EH (cell line): Measurements from ENCODE around the gene KNL1.
"Not testable (repeated sequence)": the region's sequence is repeated elsewhere in the genome, so short reads cannot be mapped to it uniquely, and the experiment has no call there.

Experiments
- DNase-seq: peaks from one replicate; pipeline ENCODE4 v3.0.0-alpha.2; 2015; ENCODE audit warnings: low read depth

Gene KNL1, protein sequence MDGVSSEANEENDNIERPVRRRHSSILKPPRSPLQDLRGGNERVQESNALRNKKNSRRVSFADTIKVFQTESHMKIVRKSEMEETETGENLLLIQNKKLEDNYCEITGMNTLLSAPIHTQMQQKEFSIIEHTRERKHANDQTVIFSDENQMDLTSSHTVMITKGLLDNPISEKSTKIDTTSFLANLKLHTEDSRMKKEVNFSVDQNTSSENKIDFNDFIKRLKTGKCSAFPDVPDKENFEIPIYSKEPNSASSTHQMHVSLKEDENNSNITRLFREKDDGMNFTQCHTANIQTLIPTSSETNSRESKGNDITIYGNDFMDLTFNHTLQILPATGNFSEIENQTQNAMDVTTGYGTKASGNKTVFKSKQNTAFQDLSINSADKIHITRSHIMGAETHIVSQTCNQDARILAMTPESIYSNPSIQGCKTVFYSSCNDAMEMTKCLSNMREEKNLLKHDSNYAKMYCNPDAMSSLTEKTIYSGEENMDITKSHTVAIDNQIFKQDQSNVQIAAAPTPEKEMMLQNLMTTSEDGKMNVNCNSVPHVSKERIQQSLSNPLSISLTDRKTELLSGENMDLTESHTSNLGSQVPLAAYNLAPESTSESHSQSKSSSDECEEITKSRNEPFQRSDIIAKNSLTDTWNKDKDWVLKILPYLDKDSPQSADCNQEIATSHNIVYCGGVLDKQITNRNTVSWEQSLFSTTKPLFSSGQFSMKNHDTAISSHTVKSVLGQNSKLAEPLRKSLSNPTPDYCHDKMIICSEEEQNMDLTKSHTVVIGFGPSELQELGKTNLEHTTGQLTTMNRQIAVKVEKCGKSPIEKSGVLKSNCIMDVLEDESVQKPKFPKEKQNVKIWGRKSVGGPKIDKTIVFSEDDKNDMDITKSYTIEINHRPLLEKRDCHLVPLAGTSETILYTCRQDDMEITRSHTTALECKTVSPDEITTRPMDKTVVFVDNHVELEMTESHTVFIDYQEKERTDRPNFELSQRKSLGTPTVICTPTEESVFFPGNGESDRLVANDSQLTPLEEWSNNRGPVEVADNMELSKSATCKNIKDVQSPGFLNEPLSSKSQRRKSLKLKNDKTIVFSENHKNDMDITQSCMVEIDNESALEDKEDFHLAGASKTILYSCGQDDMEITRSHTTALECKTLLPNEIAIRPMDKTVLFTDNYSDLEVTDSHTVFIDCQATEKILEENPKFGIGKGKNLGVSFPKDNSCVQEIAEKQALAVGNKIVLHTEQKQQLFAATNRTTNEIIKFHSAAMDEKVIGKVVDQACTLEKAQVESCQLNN (N-terminal part only)

DNA sequence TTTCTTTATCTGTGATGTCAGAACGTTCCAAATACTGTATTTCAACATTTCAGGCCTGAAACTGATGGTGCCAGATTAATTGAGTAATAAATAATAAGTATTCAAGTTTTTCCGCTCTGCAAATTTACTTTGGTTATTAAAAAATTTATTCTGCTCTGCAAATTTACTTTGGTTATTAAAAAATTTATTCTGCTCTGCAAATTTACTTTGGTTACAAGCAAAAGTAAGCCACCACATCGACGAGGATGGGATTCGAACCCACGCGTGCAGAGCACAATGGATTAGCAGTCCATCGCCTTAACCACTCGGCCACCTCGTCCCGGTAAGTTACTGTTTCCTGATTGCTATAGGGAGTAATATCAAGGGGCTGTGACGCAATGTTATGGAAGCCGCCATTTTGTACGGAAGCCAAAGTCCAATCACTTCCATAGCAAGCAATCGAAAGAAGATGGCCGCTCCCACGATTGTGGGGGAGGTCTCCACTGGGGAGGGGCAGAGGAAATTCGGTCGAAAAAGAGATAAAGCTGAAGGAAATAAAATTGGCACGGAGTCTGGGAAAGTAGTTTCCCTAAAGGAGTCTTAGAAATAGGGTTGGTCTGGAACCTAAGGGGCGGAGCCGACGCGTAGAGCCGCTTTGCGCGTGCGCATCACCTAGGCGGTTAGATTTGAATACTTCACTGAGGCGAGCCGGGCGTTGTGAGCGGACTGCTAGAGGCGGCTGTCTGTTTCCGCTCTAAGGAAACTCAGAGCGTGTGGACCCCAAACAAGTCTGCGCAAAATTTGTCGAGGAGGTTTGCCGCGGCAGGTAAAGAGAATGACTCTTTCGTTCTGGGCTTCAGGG, at the start of gene KNL1:
TSS of gene KNL1 (plus strand) at position 662 of the 841 bp plus-strand sequence. CDS start 8,683 bp downstream, outside the sequence.
- peak; percentile 96 for DNase-seq

DNA sequence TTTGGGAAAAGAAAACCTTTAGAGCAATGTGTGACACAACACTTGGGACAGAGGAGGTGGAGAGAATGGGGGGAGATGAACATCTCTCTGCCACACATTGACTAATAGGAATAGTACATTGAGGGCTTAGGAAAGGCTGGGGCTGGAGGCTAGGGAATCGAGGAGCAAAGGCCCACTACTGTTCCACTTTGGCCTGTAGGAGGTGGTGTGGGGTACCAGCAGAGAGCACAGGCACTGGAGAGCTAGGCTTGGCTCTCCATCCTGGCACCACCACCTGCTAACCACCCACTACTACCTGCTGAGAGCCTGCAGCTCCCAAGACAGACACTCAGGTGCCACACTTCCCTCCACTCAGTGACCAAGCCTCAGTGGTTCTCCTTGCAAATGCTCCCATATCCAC, 48.6 kb upstream of the KNL1 start:
- DNase-seq = no peak

DNA sequence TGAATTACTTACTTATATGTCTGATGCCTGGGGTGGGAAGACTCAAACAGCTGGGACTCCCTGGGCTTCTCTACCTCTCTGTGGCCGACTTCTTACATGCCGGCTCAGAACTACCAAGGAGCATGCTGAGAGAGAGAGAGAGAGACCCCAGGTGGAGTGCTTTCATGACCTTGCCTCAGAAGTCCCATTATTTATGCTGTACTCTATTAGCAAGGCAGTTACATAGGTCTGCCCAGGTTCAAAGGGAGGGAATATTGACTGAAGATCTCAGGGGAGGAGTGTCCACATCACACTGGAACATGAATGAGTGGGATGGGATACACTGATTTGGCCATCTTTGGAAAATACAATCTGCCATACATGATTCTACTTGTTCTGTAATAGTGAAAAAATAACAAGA, 45.4 kb upstream of the KNL1 start:
- no peak for DNase-seq

DNA sequence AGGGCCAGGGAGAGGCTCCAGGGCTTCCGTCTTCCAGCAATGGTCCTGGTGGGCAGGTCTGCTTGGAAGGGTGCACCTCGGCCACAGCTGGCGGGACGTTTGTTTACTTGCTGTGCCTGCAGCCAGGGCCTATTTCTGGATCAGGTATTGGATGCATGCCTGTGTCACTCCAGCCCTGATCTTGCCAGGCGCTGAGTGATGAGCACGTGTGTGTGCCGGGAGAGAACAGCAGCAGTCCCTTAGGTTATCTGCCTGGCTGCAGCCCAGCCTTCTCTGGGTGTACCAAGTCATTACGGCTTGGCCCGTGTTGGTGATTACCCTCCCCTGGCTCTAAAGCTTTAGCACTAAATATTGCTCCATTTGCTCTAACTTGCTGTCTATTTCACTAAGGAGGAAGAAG, 44.2 kb upstream of the KNL1 start:
- DNase-seq = no peak

DNA sequence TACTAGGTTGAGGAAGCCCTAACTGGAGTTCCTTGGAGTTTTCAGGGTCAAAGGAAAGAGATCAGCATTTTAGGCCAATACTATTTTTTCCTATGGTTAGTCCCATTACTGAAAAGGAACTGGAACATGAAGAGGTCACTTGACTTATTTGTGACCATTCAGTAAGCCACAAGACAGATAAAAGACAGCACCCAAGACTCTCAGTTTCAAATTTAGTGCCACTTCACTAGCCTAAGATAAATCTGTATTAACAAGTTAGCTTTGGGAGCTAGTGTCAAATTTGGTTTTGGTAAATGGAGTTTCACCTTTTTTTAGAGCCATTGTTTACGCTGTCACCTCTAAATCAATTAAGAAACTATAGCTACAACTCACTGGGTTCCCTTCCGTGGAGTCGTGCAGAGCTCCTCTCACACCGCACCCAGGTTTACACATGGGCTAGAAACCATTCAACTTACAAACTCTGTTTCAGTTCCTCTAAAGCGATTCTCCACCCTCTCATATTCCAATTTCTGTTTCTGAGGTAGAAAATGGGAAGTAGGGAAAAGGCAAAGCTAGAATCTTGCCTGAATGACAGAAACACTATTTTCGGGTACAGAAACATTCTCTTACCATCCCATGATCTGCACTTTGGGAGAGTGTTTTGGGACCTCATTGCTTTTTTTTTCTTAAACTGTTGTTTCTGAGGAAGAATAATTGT, 43.6 kb upstream of the KNL1 start:
- no peak for DNase-seq

DNA sequence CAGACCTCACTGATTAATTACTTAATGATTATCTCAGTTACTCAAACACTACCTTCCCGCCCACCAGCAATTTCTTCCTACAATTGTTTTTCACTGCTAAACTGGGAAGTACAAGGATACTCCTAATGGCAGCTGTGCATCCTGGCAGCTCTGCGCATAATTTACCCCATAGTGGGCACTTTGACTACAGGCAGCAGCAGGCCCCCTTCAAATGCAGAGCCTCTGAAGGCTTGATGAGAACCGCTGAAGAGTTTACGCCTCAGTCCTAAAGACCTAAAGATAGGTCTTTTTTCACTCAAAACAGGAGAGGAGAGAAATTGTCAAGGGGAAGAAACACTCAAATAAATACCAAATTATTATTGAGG, 39.9 kb upstream of the KNL1 start:
- no peak for DNase-seq

DNA sequence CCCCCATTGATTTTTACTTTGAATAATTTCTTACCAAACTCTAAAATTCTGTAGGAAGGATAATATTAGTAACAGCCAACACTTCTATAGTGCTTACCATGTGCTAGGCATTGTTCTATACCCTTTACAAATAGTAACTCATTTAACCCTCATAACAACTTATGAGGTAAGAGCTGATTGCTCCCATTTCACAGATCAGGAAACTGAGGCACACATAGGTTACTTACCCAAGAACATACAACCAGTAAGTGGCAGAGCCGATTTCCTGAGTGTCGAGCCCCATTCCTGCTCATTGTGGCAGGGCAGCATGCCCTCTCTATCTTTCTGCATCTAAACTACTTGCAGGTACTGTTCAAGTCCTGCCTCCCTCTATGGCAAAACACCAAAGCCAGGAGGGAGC, 38.2 kb upstream of the KNL1 start:
- no peak for DNase-seq

DNA sequence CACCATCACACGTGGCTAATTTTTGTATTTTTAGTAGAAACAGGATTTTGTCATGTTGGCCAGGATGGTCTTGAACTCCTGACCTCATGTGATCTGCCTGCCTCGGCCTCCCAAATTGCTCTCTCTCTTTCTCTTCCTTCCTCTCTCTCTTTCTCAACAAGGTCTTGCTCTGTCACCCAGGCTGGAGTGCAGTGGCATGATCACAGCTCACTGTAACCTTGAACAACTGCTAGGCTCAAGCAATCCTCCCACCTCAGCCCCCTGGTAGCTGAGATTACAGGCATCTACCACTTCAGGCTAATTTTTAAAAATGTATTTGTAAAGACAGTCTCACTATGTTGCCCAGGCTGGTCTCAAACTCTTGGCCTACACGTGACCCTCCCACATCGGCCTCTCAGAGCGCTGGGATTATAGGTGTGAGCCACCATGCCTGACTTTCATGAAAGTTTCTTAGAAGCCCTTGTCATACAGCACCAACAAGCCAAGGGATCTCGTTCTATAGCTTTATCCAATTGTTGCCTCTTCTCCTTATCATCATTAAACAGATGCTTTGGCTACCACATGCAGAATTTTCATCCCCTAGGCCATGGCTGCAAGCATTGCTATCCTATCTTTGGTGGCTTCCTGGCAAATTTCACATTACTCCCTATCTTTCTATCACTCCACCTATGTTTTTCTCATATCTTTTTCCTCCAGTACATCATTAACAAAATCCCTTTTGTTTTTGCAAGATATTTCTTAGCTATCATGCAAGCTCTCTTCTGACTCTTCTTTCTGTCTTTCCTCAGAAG, 34.9 kb upstream of the KNL1 start:
- no peak for DNase-seq

DNA sequence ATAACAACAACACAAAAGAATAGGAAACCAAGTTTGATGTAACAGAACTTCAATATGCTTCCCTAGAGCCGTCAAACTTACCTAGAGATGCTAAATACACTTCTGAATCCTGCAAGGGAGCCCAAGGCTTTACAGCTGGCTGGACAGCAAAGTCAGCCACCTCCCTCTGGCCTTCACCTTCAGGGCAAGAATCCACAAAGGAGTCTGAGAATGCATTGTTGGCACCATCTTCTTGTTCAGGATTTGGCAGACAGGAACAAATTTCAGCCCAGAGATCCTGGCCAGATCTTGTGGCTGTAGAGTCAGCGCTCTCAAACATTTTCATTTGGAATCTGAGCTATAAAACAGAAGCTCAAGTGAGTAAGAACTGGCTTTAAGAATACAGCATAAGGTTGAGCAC, 31.4 kb upstream of the KNL1 start:
- no peak for DNase-seq

DNA sequence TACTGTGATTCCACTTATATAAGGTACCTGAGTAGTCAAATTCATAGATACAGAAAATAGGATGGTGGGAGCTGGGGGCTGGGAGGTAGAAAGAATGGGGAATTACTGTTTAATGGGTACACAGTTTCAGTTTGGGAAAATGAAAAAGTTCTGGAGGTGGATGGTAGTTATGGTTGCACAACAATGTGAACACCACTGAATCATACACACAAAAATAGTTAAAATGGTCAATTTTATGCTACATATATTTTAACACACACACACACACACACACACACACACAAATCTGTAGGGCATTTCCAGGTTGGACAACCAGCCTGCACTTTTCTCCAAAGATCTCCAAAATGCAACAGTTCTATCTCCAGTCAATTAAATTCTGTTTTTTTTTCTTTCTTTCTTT, 30.6 kb upstream of the KNL1 start:
- DNase-seq = no peak

DNA sequence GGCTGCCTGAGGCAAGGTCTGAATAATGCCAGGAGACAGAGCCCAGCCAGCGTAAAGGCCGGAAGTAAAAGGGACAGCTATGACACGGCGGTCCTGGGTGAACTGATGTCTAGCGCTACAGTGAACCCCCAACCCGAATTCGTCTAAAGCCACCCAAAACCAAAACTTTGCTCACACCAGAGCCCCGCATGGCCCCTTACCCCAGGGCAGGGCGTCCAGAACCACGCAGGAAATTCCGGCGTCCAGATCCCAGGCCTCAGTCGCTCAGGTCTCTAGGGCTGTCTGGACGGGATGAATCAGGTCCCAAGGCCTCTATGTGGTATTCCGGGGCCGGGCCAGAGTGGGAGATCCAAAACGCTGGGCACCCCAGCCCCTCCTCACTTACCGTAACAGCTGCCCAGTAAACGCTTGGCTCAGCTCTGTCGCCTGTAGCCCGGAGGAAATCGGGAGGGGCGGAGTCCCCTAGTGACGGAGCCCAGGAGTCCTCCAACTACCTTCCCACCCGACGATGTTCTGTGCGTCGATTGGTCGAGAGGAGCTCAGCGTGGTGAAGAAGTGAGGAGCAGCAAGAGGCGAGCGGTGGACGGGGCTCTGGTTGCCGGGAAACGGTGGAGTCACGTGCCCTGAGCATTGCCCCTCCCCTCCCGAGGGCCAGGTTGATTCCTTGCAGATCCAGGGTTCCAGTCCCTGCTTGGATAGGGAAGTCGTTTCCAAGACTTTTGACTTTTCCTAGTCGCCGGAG, 29.3 kb upstream of the KNL1 start, which contains the start of gene CCDC32:
TSS of gene CCDC32 (minus strand) at position 452 of the 742 bp plus-strand sequence. CDS start 2,027 bp downstream, outside the sequence.
- DNase-seq = peak; percentile 99

DNA sequence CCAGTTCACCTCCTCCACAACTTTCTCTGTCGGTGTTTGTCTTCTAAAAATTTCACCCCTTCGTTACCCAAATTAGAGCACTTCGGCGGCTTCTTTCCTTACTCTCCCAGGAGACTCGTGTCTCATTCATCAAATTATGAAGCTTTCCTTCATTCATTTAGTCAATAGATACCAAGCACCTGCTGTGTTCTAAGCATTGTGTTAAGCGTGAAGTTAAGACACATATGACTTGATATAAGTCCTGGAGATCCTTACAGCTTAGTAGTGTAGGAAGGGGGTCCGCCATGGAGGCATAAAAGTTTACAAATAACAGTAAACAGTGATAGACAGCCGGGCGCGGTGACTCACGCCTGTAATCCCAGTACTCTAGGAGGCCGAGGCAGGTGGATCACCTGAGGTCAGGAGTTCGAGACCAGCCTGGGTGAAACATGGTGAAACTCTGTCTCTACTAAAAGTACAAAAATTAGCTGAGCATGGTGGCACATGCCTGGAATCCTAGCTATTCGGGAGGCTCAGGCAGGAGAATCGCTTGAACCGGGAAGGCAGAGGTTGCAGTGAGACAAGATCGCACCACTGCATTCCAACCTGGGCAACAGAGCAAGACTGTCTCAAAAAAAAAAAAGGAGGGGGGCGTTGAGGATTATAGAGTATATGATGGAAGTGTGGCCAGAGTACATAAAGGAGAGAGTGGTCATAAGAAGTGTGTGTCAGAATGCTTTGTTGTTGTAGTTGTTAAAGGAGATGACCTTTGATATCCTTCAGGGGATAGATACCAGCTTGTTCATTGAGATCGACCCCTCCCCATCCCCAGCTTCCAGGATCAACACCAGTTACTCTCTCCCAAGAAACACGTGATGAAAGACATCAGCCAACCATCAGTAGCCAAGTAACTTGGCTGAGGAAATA, 28.5 kb upstream of the KNL1 start:
- no peak for DNase-seq

DNA sequence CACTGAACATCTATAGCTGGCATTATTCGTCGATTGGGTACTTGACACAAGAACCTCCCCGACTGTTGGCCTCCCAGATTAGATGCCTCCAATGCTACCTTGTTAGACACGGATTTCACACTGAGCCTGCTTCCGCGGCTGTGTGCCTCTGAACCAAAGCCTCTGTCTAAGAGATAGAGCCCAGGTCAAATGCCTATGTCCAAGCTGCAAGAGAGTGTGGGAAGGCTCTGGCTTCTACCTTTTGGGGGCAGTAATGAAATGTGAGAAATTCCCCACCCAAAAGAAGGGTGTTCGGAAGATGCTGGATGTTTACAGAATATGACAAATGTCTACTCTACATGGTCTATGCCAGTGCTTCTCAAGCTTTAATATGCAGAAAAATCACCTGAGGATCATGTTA, 26.9 kb upstream of the KNL1 start:
- DNase-seq = peak; percentile 20

DNA sequence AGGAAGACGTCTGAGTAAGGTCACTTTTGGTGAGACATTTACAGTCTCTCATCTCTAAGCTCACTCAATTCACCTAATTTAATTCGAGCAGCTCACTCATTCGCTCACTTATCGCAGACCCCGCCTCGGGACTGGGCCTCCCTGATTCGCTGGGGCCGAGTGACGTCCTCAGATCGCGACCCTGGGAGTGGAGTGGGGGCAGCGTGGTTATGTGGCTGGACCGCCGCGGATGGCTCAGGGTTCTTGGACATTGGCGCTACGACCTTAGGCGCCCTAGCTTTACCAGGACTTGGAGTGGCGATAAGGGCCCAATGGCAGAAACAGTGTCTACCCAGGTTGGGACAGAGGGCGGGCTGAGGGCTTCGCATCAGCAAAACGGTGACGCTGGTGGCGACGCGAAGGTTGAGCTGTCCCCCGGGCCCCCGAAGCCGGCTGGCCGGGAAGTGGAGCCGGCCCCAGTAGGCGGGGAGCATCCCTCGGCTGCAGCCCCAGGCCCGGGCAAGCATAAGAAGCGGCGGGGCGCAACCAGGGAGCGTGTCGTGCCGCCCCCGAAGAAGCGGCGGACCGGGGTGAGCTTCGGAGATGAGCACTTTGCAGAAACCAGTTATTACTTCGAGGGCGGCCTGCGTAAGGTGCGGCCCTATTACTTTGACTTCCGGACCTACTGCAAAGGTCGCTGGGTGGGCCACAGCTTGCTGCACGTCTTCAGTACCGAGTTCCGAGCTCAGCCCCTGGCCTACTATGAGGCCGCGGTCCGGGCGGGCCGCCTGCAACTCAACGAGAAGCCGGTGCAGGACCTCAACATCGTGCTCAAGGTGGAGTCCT, 24.7 kb upstream of the KNL1 start, which contains the start of gene RPUSD2:
TSS of gene RPUSD2 (plus strand) at position 171 of the 825 bp plus-strand sequence. CDS start at position 210, 39 bp downstream.
- peak; percentile 90 for DNase-seq

DNA sequence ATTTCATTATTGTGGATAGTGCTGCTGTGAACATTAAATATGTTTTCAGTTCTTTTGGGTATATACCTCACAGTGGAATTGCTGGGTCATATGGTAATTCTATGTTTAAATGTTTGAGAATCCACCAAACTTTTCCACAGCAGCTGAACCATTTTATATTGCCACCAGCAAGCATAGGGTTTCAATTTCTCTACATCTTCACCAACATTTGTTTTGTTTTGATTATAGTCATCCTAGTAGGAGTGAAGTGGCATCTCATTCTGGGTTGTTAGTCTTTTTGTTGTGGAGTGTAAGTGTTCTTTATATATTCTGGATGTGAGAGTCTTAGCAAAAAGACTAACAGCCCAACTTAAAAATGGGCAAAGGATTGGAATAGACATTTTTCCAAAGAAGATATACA, 18.9 kb upstream of the KNL1 start:
- DNase-seq = no peak

DNA sequence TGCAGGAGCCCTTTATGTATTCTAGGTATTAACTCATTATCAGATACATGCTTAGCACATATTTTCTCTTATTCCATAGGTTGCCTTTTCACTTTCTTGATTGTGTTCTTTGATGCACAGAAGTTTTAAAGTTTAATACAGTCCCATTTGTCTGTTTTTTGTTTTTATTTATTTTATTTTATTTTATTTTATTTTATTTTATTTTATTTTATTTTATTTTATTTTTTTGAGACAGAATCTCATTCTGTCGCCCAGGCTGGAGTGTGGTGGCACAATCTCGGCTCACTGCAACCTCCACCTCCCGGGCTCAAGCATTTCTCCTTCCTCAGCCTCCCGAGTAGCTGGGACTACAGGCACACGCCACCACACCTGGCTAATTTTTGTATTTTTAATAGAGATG, 17.1 kb upstream of the KNL1 start:
- DNase-seq = not testable (repeated sequence)

DNA sequence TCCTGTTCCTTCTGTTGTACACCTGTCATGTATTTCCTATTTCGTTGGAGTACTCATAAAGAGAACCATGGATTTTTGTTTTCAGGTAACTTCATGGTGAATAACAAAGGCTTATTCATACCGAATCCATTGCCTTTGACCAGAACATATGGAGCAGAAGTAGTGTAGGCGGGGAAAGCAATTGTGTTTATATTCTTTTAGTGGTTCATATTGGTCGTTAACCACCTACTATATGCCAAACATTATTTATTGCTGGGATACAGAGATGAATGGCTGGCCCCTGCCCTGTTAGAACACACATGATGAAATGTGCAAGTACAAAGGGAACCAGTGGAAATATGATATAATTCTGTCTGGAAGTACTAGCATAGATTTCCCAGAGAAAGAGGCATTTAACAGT, 15.2 kb upstream of the KNL1 start:
- DNase-seq = no peak
